ENCODE measurements around the gene PPP1R1C. TPM values are rescaled to one million over a fixed set of nuclear protein-coding genes. Genes with fewer than 3 reads are reported as not detected.

PPP1R1C gene
- total RNA-seq, 1 experiment from 2014 or later: 2.0 TPM

GRCh38 chr2:181944914-181945291 is 40.8 kb upstream of the PPP1R1C start:
- Mint-ChIP-seq H3K36me3 (ENCODE audit: insufficient read depth, unreplicated experiment) (peaks cover 3% of the 10 kb centered on the region), H3K4me3 (ENCODE audit: low read depth, unreplicated experiment) (no peak overlapping the region), H3K27ac (ENCODE audit: unreplicated experiment) (peak overlapping the region; percentile 17), H3K27me3 (ENCODE audit: unreplicated experiment) (no peaks in the 10 kb centered on the region), H3K9me3 (ENCODE audit: low read depth, unreplicated experiment) (peaks cover 2% of the 10 kb centered on the region), H3K4me1 (ENCODE audit: low read depth, unreplicated experiment) (peaks cover 55% of the 10 kb centered on the region)
- intact Hi-C loops (cut with micrococcal nuclease; ENCODE audit: unreplicated experiment): no loop called here
- no peak for TF ChIP-seq CTCF (IDR thresholded peaks at IDR 0.05; ENCODE audit: unreplicated experiment)
- CTCF ChIA-PET: no interaction called here
- DNase-seq: no peak
- no TSS peak for BruUV-seq (replicated peaks)

GRCh38 chr2:181946444-181947127 is 39.1 kb upstream of the PPP1R1C start:
- peaks cover 60% of the 10 kb centered on the region for H3K4me1 Mint-ChIP-seq (ENCODE audit: low read depth, unreplicated experiment)
- no peaks in the 10 kb centered on the region for H3K27me3 Mint-ChIP-seq (ENCODE audit: unreplicated experiment)
- CTCF ChIA-PET: interaction anchor here (1.7 kb wide), 1 partner anchor 11 kb away, joined by 4 read pairs; no protein-coding TSS in a partner anchor
- DNase-seq: no peak
- TF ChIP-seq CTCF (IDR thresholded peaks at IDR 0.05; ENCODE audit: unreplicated experiment): no peak
- no peak overlapping the region for H3K4me3 Mint-ChIP-seq (ENCODE audit: low read depth, unreplicated experiment)
- peak overlapping the region; percentile 91 for H3K27ac Mint-ChIP-seq (ENCODE audit: unreplicated experiment)
- BruUV-seq (replicated peaks): no TSS peak
- H3K9me3 Mint-ChIP-seq (ENCODE audit: low read depth, unreplicated experiment): peaks cover 2% of the 10 kb centered on the region
- intact Hi-C loops (cut with micrococcal nuclease; ENCODE audit: unreplicated experiment): no loop called here
- peaks cover 5% of the 10 kb centered on the region for H3K36me3 Mint-ChIP-seq (ENCODE audit: insufficient read depth, unreplicated experiment)

GRCh38 chr2:181947273-181947672 is 38.4 kb upstream of the PPP1R1C start:
- peaks cover 63% of the 10 kb centered on the region for H3K4me1 Mint-ChIP-seq (ENCODE audit: low read depth, unreplicated experiment)
- no peak overlapping the region for H3K4me3 Mint-ChIP-seq (ENCODE audit: low read depth, unreplicated experiment)
- peaks cover 5% of the 10 kb centered on the region for H3K36me3 Mint-ChIP-seq (ENCODE audit: insufficient read depth, unreplicated experiment)
- no TSS peak for BruUV-seq (replicated peaks)
- CTCF ChIA-PET: interaction anchor here (0.6 to 1.7 kb wide), 2 partner anchors 11 to 918 kb away, joined by 3 to 4 read pairs; no protein-coding TSS in a partner anchor
- peak overlapping the region; percentile 91 for H3K27ac Mint-ChIP-seq (ENCODE audit: unreplicated experiment)
- DNase-seq: peak; percentile 29
- TF ChIP-seq CTCF (IDR thresholded peaks at IDR 0.05; ENCODE audit: unreplicated experiment): no peak
- H3K9me3 Mint-ChIP-seq (ENCODE audit: low read depth, unreplicated experiment): peaks cover 2% of the 10 kb centered on the region
- intact Hi-C loops (cut with micrococcal nuclease; ENCODE audit: unreplicated experiment): no loop called here
- H3K27me3 Mint-ChIP-seq (ENCODE audit: unreplicated experiment): no peaks in the 10 kb centered on the region

GRCh38 chr2:181948227-181948626 is 37.4 kb upstream of the PPP1R1C start:
- H3K9me3 Mint-ChIP-seq (ENCODE audit: low read depth, unreplicated experiment): peaks cover 2% of the 10 kb centered on the region
- CTCF ChIA-PET: interaction anchor here (0.6 to 1.7 kb wide), 3 partner anchors 9 to 210 kb away, joined by 3 to 4 read pairs (median 3); no protein-coding TSS in a partner anchor
- peaks cover 60% of the 10 kb centered on the region for H3K4me1 Mint-ChIP-seq (ENCODE audit: low read depth, unreplicated experiment)
- H3K27me3 Mint-ChIP-seq (ENCODE audit: unreplicated experiment): no peaks in the 10 kb centered on the region
- no peak for DNase-seq
- H3K4me3 Mint-ChIP-seq (ENCODE audit: low read depth, unreplicated experiment): no peak overlapping the region
- intact Hi-C loops (cut with micrococcal nuclease; ENCODE audit: unreplicated experiment): no loop called here
- H3K36me3 Mint-ChIP-seq (ENCODE audit: insufficient read depth, unreplicated experiment): peaks cover 5% of the 10 kb centered on the region
- no peak for TF ChIP-seq CTCF (IDR thresholded peaks at IDR 0.05; ENCODE audit: unreplicated experiment)
- BruUV-seq (replicated peaks): no TSS peak
- H3K27ac Mint-ChIP-seq (ENCODE audit: unreplicated experiment): peak overlapping the region; percentile 91
